A549 (cell line): ENCODE data around the gene HSF2BP.
"Not testable (repeated sequence)": the region's sequence is repeated elsewhere in the genome, so short reads cannot be mapped to it uniquely, and the experiment has no call there.

Experiments
- CHD2 ChIP-seq: fragments of 150-350 bp; IDR thresholded peaks from 2 replicates; pipeline ENCODE4 v1.6.1; 2014; ENCODE audit warnings: low read length; ENCODE audit not compliant: partially characterized antibody
- CTCF ChIP-seq: fragments of >200 bp; sonication (Bioruptor Twin); formaldehyde crosslinking; IDR thresholded peaks from 3 replicates; pipeline ENCODE4 v1.5.1; 2016
- EHMT2 ChIP-seq: fragments of 200-600 bp; sonication (generic); IDR thresholded peaks from 2 replicates; pipeline ENCODE4 v1.6.1; 2016; ENCODE audit warnings: antibody characterized with exemption, low read depth, mild to moderate bottlenecking, moderate library complexity
- HDAC2 ChIP-seq: fragments of 200-600 bp; sonication (generic); IDR thresholded peaks from 2 replicates; pipeline ENCODE4 v1.6.1; 2016
- HOXA7 ChIP-seq: fragments of 250-450 bp; sonication (Bioruptor Pico); IDR thresholded peaks from 2 replicates; pipeline ENCODE4 v1.5.0; 2020; ENCODE audit warnings: mild to moderate bottlenecking, moderate library complexity
- JUNB ChIP-seq: fragments of >200 bp; sonication (Bioruptor Twin); formaldehyde crosslinking; IDR thresholded peaks from 2 replicates; pipeline ENCODE4 v1.6.1; 2016
- POLR2A ChIP-seq: IDR thresholded peaks from 2 replicates; pipeline ENCODE4 v1.6.1; 2012; ENCODE audit warnings: mild to moderate bottlenecking, low read length
- SREBF2 ChIP-seq: fragments of 450-650 bp; IDR thresholded peaks from 2 replicates; pipeline ENCODE4 v1.6.1; 2014; ENCODE audit warnings: mild to moderate bottlenecking, moderate library complexity

- TF ChIP-seq CTCF; POLR2A; CHD2; HDAC2; SREBF2; EHMT2; JUNB; HOXA7 (CRISPR knock-in tag): not testable (repeated sequence)
These were observed 63.5 kb downstream of the HSF2BP start for GRCh38 chr21:43595769-43596168.
